Nucleus accumbens (tissue), 56 donors: ENCODE data around the gene KCTD12.

Experiments used
- DNase-seq, 56 donors: peaks; one replicate each; lab custom pipeline; 2025; lab: John Stamatoyannopoulos, UW

Gene KCTD12

GRCh38 chr13:76861859-76862258 is 24.3 kb downstream of the KCTD12 start:
- no peak for DNase-seq

DNA sequence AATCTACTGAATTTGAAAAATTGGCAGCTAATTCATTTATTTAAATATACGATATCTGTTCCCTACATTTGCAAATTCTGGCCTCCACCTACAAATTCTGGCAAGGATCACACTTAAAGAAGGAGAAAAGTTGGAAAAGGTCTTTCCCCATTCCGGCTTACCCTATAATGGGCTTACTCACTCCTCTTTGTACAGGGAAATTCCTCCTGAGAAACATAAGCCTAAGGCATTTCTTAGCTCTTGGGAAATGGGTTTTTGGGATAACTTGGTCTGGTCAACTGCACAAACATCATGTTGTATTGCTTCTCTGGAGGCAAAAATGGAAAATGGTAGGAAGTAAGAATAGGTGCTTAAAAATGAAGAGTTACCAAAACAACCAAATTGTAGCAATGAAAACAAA is 25.5 kb downstream of the KCTD12 start:
- DNase-seq = no peak

DNA sequence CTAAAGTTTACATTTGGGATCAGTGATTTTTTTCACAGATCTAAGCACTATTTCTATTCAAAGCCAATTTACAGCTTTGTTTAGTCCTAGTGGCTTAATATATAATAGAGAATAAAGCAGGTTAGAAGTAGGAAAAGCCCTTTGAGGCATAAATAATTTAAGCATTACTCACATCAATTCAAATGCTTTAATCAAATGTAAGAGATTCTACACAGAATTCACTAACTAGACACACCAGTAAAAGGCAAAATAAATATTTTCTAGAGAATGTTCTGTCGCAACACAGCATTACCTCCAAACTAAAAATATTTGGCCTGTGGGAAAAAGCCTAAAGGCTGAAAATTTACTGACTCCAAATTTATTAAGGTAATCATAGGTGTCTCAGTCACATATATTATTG is 31.3 kb downstream of the KCTD12 start:
- DNase-seq = no peak

DNA sequence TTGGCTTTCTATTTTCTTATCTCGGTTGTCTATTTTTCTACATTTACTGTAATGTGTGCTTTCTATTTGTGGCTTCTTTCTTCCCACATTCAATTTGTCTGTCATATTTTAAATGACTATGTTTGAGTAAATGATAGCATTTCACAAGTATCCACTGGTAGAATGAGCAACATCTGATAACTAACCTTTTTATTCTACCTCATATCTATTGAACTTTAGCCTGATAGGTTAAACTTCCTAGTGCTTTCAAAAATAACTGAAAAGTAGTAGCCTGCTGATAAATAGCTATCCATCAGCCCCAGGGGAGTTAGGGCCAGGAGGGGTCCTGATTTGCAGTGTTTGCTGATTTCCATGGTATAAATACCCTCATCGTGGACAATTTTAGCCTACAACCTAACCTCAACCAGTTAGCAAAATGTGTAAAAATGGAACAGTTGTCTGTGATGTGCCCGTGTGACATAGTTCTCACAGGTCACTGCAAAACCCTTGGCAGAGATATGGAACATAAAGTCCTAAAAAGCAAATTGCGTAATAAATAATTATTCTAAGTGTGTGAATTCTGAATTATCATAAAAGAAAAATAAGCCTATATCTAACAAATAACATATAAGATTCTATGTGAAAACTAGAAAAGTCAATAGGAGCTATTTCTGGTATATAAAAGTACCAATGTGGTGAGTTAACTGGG is 32.1 kb downstream of the KCTD12 start:
- no peak for DNase-seq

DNA sequence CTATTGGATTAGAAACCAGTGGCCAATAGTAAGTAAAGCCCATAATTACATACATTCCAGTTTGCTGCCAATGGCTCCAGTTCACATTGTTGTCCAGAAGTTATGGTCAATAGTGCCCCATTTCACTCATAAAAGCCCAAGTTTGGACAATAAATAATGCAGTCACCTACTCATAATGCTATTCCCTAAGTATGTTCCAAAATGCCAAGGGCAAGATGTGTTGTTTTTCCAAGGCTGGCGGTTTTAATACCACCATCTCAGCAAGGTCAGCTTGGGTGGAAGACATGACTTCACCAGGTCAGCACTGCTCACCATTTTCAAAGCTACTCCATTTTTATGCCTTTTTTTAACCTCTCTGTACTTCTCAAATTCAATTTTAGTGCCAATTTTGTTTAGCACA is 32.7 kb downstream of the KCTD12 start:
- no peak for DNase-seq

DNA sequence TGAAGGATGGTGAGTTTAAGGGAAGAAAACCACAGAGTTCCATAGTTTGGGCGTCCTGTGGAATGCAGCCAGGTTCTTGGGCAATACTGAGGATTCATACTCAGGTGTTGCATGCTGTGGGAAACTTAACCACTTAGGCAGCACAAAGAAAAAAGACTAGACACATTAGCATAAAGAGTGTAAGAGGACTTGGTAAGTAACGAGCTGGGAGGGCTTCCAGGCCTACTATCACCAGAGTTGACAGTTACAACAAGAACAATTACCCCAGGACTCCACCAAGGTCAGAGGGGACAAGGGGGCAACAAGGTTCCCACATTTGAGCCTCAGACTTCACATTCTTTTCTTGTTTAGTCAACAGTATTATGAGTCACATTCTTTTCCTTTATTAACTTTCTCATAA is 33.2 kb downstream of the KCTD12 start:
- DNase-seq = no peak

- DNase-seq = no peak
These were observed 34.2 kb downstream of the KCTD12 start for GRCh38 chr13:76851961-76852360.

DNA sequence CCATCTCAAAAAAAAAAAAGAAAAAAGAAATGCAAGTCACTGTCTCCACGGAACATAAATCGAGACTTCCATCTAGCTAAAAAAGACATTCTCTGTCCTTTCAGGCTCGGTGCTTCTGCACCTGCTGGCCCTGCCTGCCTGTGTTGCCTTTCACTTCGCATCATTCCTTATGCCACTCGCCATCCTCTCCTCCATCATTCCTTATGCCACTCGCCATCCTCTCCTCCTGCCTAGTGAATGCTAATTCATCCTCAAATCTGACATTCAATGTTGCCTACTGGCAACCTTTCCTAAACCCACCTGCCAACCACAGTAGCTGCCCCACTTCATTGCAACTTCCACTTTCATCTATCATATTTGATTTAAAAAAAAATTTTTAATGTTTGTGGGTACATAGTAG is 36.7 kb downstream of the KCTD12 start:
- no peak for DNase-seq

- DNase-seq = no peak
These were observed 37.6 kb downstream of the KCTD12 start for GRCh38 chr13:76848596-76848995.

- no peak for DNase-seq
These were observed 39.8 kb downstream of the KCTD12 start for GRCh38 chr13:76846363-76846762.

GRCh38 chr13:76845865-76846264 is 40.3 kb downstream of the KCTD12 start:
- DNase-seq = no peak

DNA sequence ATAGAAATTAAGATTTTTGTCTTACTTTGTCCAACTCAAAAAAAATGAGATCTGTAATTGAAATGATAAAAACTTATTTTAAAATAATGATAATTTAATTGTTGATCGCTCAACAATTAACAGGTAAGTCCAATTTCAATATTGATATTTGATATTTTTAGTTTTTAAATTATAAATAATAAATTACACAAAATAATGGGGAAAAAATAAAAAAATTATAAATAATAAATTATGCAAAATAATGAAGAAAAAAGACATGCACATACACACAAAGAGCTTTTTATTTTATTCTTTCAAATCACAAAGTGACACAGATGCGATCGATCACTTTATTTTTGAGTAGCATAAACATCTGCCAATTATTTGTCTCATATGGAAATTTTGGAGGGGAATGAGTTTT is 40.8 kb downstream of the KCTD12 start:
- no peak for DNase-seq

DNA sequence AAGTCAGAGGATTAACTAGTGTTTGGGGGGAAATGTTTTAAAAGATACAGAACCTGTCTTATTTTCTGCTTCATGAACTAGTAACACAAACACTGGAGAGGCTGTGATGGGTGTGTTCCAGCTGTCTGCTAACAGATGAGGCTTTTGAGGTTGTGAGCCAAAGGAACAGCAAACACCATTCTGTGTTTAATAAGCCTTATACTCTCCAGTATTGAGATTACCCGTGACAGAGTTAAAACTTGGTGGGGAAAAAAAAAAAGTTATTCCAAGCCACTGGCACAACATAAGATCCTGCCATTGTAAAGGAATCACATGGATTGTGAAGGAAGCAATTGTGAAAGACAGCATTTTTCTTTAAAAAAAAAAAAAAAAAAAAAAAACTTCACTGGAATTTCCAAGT is 48.4 kb downstream of the KCTD12 start:
- no peak for DNase-seq

- DNase-seq = no peak
These were observed 49.9 kb downstream of the KCTD12 start for GRCh38 chr13:76836311-76836710.

DNA sequence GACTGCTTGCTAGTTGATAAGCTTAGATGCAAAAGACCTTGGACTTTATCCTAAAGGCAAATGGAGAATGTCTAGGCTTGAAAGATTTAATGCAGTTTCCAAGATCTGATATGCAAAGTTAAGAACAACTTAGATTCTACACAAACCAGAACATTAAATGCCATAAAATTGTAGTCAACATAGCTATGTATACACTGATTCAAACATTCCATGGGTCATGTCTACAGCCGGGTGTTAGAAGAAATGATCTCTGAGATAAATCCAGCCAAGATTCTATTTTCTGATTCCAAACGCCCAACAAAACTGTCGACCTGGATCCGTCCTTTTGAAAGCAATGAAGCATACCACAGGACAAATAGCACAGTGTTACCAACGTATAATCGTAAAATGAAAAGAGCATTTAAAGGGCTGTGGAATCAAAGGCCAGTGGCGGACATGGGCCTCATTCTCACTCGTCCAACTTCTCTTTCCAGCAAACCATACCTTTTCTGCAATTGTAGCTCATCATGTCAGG is 52.7 kb downstream of the KCTD12 start:
- no peak for DNase-seq

DNA sequence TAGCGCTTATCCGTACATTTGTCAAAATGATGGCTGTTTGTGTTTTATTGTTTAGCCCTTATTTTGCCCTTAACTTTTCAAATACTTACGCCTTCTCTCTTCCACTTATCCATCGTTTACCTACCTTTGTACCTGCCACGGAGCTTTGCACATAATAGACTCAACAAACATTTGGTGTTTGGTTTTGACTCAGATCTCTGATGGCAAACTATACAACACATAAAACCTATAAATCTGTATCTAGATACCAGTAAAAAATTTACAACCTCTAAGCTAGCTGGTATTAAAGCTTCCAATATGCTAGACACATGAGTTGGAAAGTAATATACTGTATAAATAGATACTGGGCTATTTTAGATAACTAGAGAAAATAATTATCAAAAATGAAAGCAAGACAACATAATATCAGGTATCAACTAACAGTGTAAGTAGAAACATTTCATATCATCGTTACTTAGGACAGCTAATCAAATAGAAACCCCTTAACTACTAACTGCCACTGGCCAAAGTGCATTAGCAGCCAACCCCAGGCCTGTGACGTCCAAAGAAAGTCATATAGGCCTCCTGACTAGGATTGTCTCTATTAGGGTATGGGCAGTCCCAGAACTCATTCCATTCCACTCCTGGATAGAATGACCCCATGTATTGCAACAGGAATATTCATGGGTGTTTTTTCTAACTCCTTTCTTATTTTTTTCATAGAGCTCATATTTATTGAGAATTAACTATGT is 53.8 kb downstream of the KCTD12 start:
- no peak for DNase-seq

DNA sequence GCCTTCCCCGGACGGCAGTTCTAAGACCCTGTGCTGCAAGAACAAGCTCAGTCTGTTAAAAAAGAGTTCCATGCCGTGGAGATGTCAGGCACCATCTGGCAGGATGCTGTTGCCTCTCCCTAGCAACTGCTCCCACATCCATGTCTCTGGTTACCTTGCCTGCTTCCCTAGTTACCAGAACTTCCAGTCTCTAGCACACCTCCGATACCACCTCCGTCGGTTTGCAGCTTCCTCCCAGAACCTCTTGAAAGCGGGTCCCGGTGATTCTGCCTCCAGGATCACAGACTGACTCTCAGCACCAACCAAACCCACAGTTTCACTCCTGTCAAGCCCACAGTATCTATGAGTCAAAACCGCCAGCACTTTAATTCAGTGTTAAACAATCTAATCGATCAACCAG is 55.4 kb downstream of the KCTD12 start:
- DNase-seq = peak in 38 of 56 donors; percentile 11 to 86 (median 44)
